Subcutaneous adipose tissue (tissue), 4 donors: ENCODE measurements around the gene AATK. TPM values are rescaled to one million over a fixed set of nuclear protein-coding genes. Genes with fewer than 3 reads are reported as not detected.

Experiments
- CTCF ChIP-seq: fragments of 450-650 bp; IDR thresholded peaks from one replicate; pipeline ENCODE4 v1.5.1; 2016; ENCODE audit warnings: low read depth, mild to moderate bottlenecking, control low read depth, antibody characterized with exemption, moderate library complexity
- total RNA-seq, 4 donors: library from RNA; depleted of rRNA; stranded (reverse); fragments of >200 nt; gene quantifications; one replicate each; pipeline ENCODE4 v1.1.0, GENCODE V29; 2016

AATK gene
- total RNA-seq, 4 donors from 2014 or later = 1.0 to 2.0 (median 1.7) TPM

GRCh38 chr17:81179861-81180260, 13.8 kb upstream of the AATK start:
- TF ChIP-seq CTCF = no peak

GRCh38 chr17:81179220-81179619, 13.2 kb upstream of the AATK start:
- TF ChIP-seq CTCF = no peak

GRCh38 chr17:81178136-81179091, 12.4 kb upstream of the AATK start:
- TF ChIP-seq CTCF = no peak

- TF ChIP-seq CTCF = no peak
Measured at GRCh38 chr17:81176666-81177065, 10.6 kb upstream of the AATK start.

GRCh38 chr17:81173762-81174155, 7.7 kb upstream of the AATK start:
- no peak for TF ChIP-seq CTCF

GRCh38 chr17:81173052-81173761, 7.2 kb upstream of the AATK start:
- no peak for TF ChIP-seq CTCF

GRCh38 chr17:81171941-81172340, 5.9 kb upstream of the AATK start:
- TF ChIP-seq CTCF = no peak
